ENCODE data around the gene STX4. TPM values are rescaled to one million over a fixed set of nuclear protein-coding genes. Genes with fewer than 3 reads are reported as not detected.

The STX4 gene
- total and polyA plus RNA-seq, 4 donors = 52.8 to 121 (median 81.0) TPM

DNA sequence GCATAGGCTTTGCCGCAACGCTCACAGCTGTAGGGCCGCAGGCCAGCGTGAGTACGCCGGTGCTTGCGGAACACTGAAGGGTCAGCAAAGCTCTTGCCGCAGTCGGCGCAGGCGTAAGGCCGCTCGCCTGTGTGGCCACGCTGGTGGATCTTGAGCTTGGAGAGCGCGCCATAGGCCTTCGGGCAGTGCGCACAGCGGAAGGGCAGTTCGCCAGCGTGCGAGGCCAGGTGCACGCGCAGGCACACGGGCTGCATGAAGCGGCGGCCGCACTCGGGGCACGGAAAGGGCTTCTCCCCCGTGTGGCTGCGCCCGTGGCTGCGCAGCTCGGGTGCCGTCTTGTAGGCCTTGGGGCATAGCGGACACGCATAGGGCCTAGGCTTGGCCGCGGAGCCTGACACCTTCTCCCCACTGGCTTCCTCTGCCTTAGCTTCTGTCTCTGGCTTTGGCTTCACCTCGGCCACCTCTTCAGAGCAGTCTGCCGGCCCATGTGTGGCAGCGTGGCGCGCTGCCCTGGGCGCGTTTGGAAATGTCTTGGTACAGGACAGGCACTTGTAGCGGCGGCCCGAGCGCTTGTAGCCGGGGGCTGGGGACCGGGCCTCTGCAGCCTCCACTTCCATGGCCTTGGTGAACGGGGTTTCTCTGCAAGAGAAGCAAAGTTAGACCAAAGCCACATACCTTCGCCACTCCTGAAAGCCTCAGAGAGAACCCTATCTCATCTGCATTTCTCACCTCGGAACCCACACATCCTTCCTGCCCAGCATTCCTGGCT is 30.7 kb downstream of the STX4 start:
- no peak for DNase-seq
- WGBS, 2 donors = 96% methylated on average over 53 to 56 of the region's 56 CpGs
- Histone ChIP-seq H3K4me3 (ENCODE audit: low read length in 2 of 2) (no peak overlapping the region), H3K27ac (ENCODE audit: low read depth in 1 of 2, low read length in 2 of 2) (no peak overlapping the region), H3K9me3 (ENCODE audit: control insufficient read depth, low read length) (no peaks in the 10 kb centered on the region), H3K4me1 (ENCODE audit: control insufficient read depth in 1 of 2, insufficient read depth in 2 of 2, low read length in 2 of 2) (no peaks in the 10 kb centered on the region), H3K36me3 (ENCODE audit: control insufficient read depth in 1 of 2, insufficient read depth in 2 of 2, low read length in 1 of 2) (peaks cover 0 to 4% of the 10 kb centered on the region in 2 donors), H3K27me3 (ENCODE audit: control insufficient read depth in 1 of 2, insufficient read depth in 2 of 2, low read length in 1 of 2) (no peaks in the 10 kb centered on the region)
- intact Hi-C loops (cut with DNase I) = no loop called here
- ATAC-seq (ENCODE audit: low FRiP score) = peak; percentile 23

DNA sequence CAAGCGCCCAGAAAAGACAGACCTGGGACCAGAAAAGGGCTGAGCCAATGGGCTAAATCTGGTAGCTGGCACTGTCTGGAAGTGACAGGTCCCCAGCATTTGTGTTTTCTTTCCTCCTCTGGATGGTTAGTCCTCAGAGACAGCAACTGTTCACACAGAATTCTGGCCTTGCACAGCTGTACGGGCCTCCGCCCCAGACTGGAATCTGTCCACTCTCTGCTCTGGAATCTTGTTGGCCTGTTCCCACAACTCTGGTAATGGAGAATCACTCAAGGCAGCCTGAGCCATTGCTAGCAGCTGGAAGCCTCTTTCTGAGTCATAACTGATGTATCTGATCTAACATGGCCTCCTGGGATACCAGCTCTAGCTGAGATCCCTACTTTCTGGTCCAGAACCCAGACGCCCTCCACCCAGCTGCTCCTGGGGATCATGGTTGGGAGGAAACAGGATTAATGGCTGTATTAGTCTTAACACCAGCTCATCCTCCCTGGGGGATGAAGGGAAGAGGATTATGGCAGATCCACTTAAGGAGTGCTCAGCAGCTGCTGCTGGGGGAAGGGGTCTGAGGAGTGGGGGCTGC is 31.6 kb downstream of the STX4 start:
- 46 to 48% methylated on average over 4 of the region's 4 CpGs for WGBS, 2 donors

DNA sequence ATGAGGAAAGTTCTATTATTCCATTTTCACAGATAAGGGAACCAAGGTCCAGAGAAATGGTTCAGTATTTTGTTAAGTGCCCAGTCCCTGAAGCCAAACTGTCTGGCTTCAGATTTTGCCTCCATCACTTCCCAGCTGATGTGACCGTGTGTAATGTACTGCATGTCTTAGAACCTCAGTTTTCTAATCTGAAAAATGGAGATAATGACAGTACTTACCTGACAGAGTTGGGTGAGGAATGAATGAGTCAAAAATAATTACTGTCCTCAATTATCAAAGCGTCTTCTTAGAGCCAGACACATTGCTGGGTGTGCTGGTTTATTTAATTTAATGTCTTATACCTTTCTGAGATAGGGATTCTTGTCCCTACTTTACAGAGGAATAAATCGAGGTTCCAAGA is 34.0 kb downstream of the STX4 start:
- no peaks in the 10 kb centered on the region for H3K9me3 ChIP-seq (ENCODE audit: control insufficient read depth, low read length)
- H3K4me1 ChIP-seq (ENCODE audit: control insufficient read depth in 1 of 2, insufficient read depth in 2 of 2, low read length in 2 of 2) = no peaks in the 10 kb centered on the region
- intact Hi-C loops (cut with DNase I) = no loop called here

More for the DNA sequence above, 31.6 kb downstream of the STX4 start:
- Histone ChIP-seq H3K36me3 (ENCODE audit: control insufficient read depth in 1 of 2, insufficient read depth in 2 of 2, low read length in 1 of 2) (peaks cover 0 to 4% of the 10 kb centered on the region in 2 donors), H3K9me3 (ENCODE audit: control insufficient read depth, low read length) (no peaks in the 10 kb centered on the region), H3K4me1 (ENCODE audit: control insufficient read depth in 1 of 2, insufficient read depth in 2 of 2, low read length in 2 of 2) (no peaks in the 10 kb centered on the region), H3K27me3 (ENCODE audit: control insufficient read depth in 1 of 2, insufficient read depth in 2 of 2, low read length in 1 of 2) (no peaks in the 10 kb centered on the region), H3K4me3 (ENCODE audit: low read length in 2 of 2) (no peak overlapping the region), H3K27ac (ENCODE audit: low read depth in 1 of 2, low read length in 2 of 2) (peak overlapping the region in 1 of 2 donors; percentile 26)
- DNase-seq (peak in 1 of 2 donors; percentile 72), ATAC-seq (ENCODE audit: low FRiP score) (peak; percentile 80)
- intact Hi-C loops (cut with DNase I) = no loop called here

GRCh38 chr16:31071861-31072260 is 38.5 kb downstream of the STX4 start:
- Histone ChIP-seq H3K27ac (ENCODE audit: low read depth in 1 of 2, low read length in 2 of 2) (no peak overlapping the region), H3K4me3 (ENCODE audit: low read length in 2 of 2) (no peak overlapping the region), H3K27me3 (ENCODE audit: control insufficient read depth in 1 of 2, insufficient read depth in 2 of 2, low read length in 1 of 2) (no peaks in the 10 kb centered on the region), H3K4me1 (ENCODE audit: control insufficient read depth in 1 of 2, insufficient read depth in 2 of 2, low read length in 2 of 2) (peaks cover 0 to 3% of the 10 kb centered on the region in 2 donors), H3K9me3 (ENCODE audit: control insufficient read depth, low read length) (no peaks in the 10 kb centered on the region), H3K36me3 (ENCODE audit: control insufficient read depth in 1 of 2, insufficient read depth in 2 of 2, low read length in 1 of 2) (no peaks in the 10 kb centered on the region)
- no peak for ATAC-seq (ENCODE audit: low FRiP score)
- no peak for DNase-seq
- intact Hi-C loops (cut with DNase I) = loop anchor here (2.0 to 10.0 kb wide), 6 partner anchors 37 to 390 kb away; partner anchors contain the start of genes HSD3B7 (in 1 of the 2), SETD1A (in 1 of the 2) and STX4 (in 1 of the 2)
- WGBS, 2 donors = 31 to 37% methylated on average over 4 of the region's 4 CpGs

More for the DNA sequence above, 34.0 kb downstream of the STX4 start:
- Histone ChIP-seq H3K36me3 (ENCODE audit: control insufficient read depth in 1 of 2, insufficient read depth in 2 of 2, low read length in 1 of 2) (no peaks in the 10 kb centered on the region), H3K27me3 (ENCODE audit: control insufficient read depth in 1 of 2, insufficient read depth in 2 of 2, low read length in 1 of 2) (no peaks in the 10 kb centered on the region), H3K27ac (ENCODE audit: low read depth in 1 of 2, low read length in 2 of 2) (no peak overlapping the region), H3K4me3 (ENCODE audit: low read length in 2 of 2) (no peak overlapping the region)
- 80 to 88% methylated on average over 3 of the region's 3 CpGs for WGBS, 2 donors
- DNase-seq (no peak), ATAC-seq (ENCODE audit: low FRiP score) (no peak)

GRCh38 chr16:31072540-31073141 is 39.3 kb downstream of the STX4 start:
- H3K4me1 ChIP-seq (ENCODE audit: control insufficient read depth in 1 of 2, insufficient read depth in 2 of 2, low read length in 2 of 2) = peaks cover 0 to 3% of the 10 kb centered on the region in 2 donors
- no peaks in the 10 kb centered on the region for H3K36me3 ChIP-seq (ENCODE audit: control insufficient read depth in 1 of 2, insufficient read depth in 2 of 2, low read length in 1 of 2)
- H3K9me3 ChIP-seq (ENCODE audit: control insufficient read depth, low read length) = no peaks in the 10 kb centered on the region
- 1% methylated on average over 27 of the region's 27 CpGs for WGBS, 2 donors
- intact Hi-C loops (cut with DNase I) = loop anchor here (2.0 to 10.0 kb wide), 6 partner anchors 38 to 390 kb away; partner anchors contain the start of genes HSD3B7 (in 1 of the 2), SETD1A (in 1 of the 2) and STX4 (in 1 of the 2)
- ATAC-seq (ENCODE audit: low FRiP score) (no peak), DNase-seq (no peak)
- no peaks in the 10 kb centered on the region for H3K27me3 ChIP-seq (ENCODE audit: control insufficient read depth in 1 of 2, insufficient read depth in 2 of 2, low read length in 1 of 2)
- H3K4me3 ChIP-seq (ENCODE audit: low read length in 2 of 2) = peak overlapping the region; percentile 84 to 97
- H3K27ac ChIP-seq (ENCODE audit: low read depth in 1 of 2, low read length in 2 of 2) = peak overlapping the region in 1 of 2 donors; percentile 41

- H3K4me1 ChIP-seq (ENCODE audit: control insufficient read depth in 1 of 2, insufficient read depth in 2 of 2, low read length in 2 of 2) = peaks cover 0 to 3% of the 10 kb centered on the region in 2 donors
- intact Hi-C loops (cut with DNase I) = loop anchor here (2.0 to 10.0 kb wide), 6 partner anchors 39 to 389 kb away; partner anchors contain the start of genes HSD3B7 (in 1 of the 2), SETD1A (in 1 of the 2) and STX4 (in 1 of the 2)
- no peaks in the 10 kb centered on the region for H3K27me3 ChIP-seq (ENCODE audit: control insufficient read depth in 1 of 2, insufficient read depth in 2 of 2, low read length in 1 of 2)
- peak; percentile 96 to 97 for DNase-seq
- WGBS, 2 donors = 0% methylated on average over 75 to 83 of the region's 83 CpGs
- H3K9me3 ChIP-seq (ENCODE audit: control insufficient read depth, low read length) = no peaks in the 10 kb centered on the region
- ATAC-seq (ENCODE audit: low FRiP score) = peak; percentile 94
- H3K27ac ChIP-seq (ENCODE audit: low read depth in 1 of 2, low read length in 2 of 2) = peak overlapping the region in 1 of 2 donors; percentile 97
- H3K4me3 ChIP-seq (ENCODE audit: low read length in 2 of 2) = peak overlapping the region; percentile 84 to 97
- H3K36me3 ChIP-seq (ENCODE audit: control insufficient read depth in 1 of 2, insufficient read depth in 2 of 2, low read length in 1 of 2) = no peaks in the 10 kb centered on the region
These were observed 40.0 kb downstream of the STX4 start for GRCh38 chr16:31073142-31073969.

- intact Hi-C loops (cut with DNase I) = loop anchor here (1.0 to 10.0 kb wide), 7 partner anchors 39 to 388 kb away; partner anchors contain the start of genes HSD3B7 (in 1 of the 2), KAT8 (in 1 of the 2), SETD1A (in 1 of the 2) and STX4 (in 1 of the 2)
- 0 to 1% methylated on average over 48 of the region's 48 CpGs for WGBS, 2 donors
These were observed 40.8 kb downstream of the STX4 start, which contains the start of the genes ZNF646 and ZNF668 for GRCh38 chr16:31073970-31074813. TSS of gene ZNF646 (plus strand) at chr16:31074422. CDS start at chr16:31076325, 1,903 bp downstream. TSS of gene ZNF668 (minus strand) at chr16:31074240. CDS start at chr16:31064459, 9,781 bp downstream.

More at GRCh38 chr16:31073970-31074813, 40.8 kb downstream of the STX4 start, which contains the start of the genes ZNF646 and ZNF668:
- Histone ChIP-seq H3K9me3 (ENCODE audit: control insufficient read depth, low read length) (no peaks in the 10 kb centered on the region), H3K27me3 (ENCODE audit: control insufficient read depth in 1 of 2, insufficient read depth in 2 of 2, low read length in 1 of 2) (no peaks in the 10 kb centered on the region), H3K4me3 (ENCODE audit: low read length in 2 of 2) (peak within 1 kb of the TSS; percentile 84 to 97), H3K36me3 (ENCODE audit: control insufficient read depth in 1 of 2, insufficient read depth in 2 of 2, low read length in 1 of 2) (no peaks in the 10 kb centered on the region), H3K4me1 (ENCODE audit: control insufficient read depth in 1 of 2, insufficient read depth in 2 of 2, low read length in 2 of 2) (peaks cover 0 to 3% of the 10 kb centered on the region in 2 donors), H3K27ac (ENCODE audit: low read depth in 1 of 2, low read length in 2 of 2) (peak within 1 kb of the TSS; percentile 20 to 97)
- peak; percentile 96 for ATAC-seq (ENCODE audit: low FRiP score)
- peak; percentile 99 for DNase-seq

Data from aorta (tissue), 5 donors.